Neural progenitor cell (in vitro differentiated cells): Measurements from ENCODE around the gene SYT7. TPM values are rescaled to one million over a fixed set of nuclear protein-coding genes. Genes with fewer than 3 reads are reported as not detected.
"Not testable (repeated sequence)": the region's sequence is repeated elsewhere in the genome, so short reads cannot be mapped to it uniquely, and the experiment has no call there.

Source experiments
- DNase-seq: peaks from one replicate; pipeline ENCODE4 v3.0.0-alpha.2; 2016; ENCODE audit warnings: low spot score
- H2AFZ ChIP-seq: fragments of 200-600 bp; sonication (generic); replicated peaks from 2 replicates; pipeline ENCODE4 v1.6.1; 2016; ENCODE audit warnings: antibody characterized with exemption
- H3F3A ChIP-seq: fragments of 200-600 bp; sonication (generic); 2 replicates; pipeline ENCODE4 v1.6.1; 2016; ENCODE audit warnings: antibody characterized with exemption, low read depth
- H3K27ac ChIP-seq: fragments of 200-600 bp; sonication (generic); 2 replicates; pipeline ENCODE4 v1.5.1; 2016; ENCODE audit warnings: mild to moderate bottlenecking
- H3K27me3 ChIP-seq: fragments of 200-600 bp; sonication (generic); 2 replicates; pipeline ENCODE4 v1.6.1; 2016; ENCODE audit warnings: mild to moderate bottlenecking, moderate library complexity
- H3K36me3 ChIP-seq: fragments of 200-600 bp; sonication (generic); 2 replicates; pipeline ENCODE4 v1.5.1; 2016
- H3K4me1 ChIP-seq: fragments of 200-600 bp; sonication (generic); 2 replicates; pipeline ENCODE4 v1.6.1; 2016; ENCODE audit warnings: mixed run types
- H3K4me2 ChIP-seq: fragments of 200-600 bp; sonication (generic); 2 replicates; pipeline ENCODE4 v1.6.1; 2016
- H3K4me3 ChIP-seq: fragments of 200-600 bp; sonication (generic); 2 replicates; pipeline ENCODE4 v1.5.1; 2016
- H3K79me2 ChIP-seq: fragments of 200-600 bp; sonication (generic); 2 replicates; pipeline ENCODE4 v1.6.1; 2016; ENCODE audit warnings: low read depth
- H3K9ac ChIP-seq: fragments of 200-600 bp; sonication (generic); 2 replicates; pipeline ENCODE4 v1.6.1; 2016
- H3K9me3 ChIP-seq: fragments of 200-600 bp; sonication (generic); 2 replicates; pipeline ENCODE4 v1.5.1; 2016; ENCODE audit warnings: low read depth
- H4K20me1 ChIP-seq: fragments of 200-600 bp; sonication (generic); 2 replicates; pipeline ENCODE4 v1.6.1; 2016; ENCODE audit warnings: low read depth
- H3K27ac Mint-ChIP-seq: 3 replicates; pipeline ENCODE4 v1.8.0; 2021; ENCODE audit warnings: mixed read lengths
- H3K27me3 Mint-ChIP-seq: 2 replicates; pipeline ENCODE4 v1.8.0; 2022; ENCODE audit warnings: low read depth, mild to moderate bottlenecking, inconsistent platforms, moderate library complexity, mixed read lengths; ENCODE audit not compliant: insufficient read depth
- H3K36me3 Mint-ChIP-seq: 3 replicates; pipeline ENCODE4 v1.8.0; 2021; ENCODE audit warnings: mixed read lengths
- H3K4me1 Mint-ChIP-seq: 3 replicates; pipeline ENCODE4 v1.8.0; 2021; ENCODE audit warnings: mixed read lengths
- H3K4me3 Mint-ChIP-seq: 3 replicates; pipeline ENCODE4 v1.8.0; 2021; ENCODE audit warnings: mild to moderate bottlenecking, moderate library complexity, mixed read lengths
- H3K9me3 Mint-ChIP-seq: 3 replicates; pipeline ENCODE4 v1.8.0; 2020; ENCODE audit warnings: mixed read lengths
- CTCF ChIP-seq: fragments of 200-600 bp; sonication (generic); IDR thresholded peaks from 2 replicates; pipeline ENCODE4 v1.5.1; 2017; ENCODE audit warnings: antibody characterized with exemption, mild to moderate bottlenecking
- EZH2 ChIP-seq: fragments of 200-600 bp; sonication (generic); IDR thresholded peaks from 2 replicates; pipeline ENCODE4 v1.6.1; 2017; ENCODE audit warnings: antibody characterized with exemption, mild to moderate bottlenecking, moderate library complexity
- EZH2phosphoT487 ChIP-seq: fragments of 200-600 bp; sonication (generic); IDR thresholded peaks from 2 replicates; pipeline ENCODE4 v1.6.1; 2017; ENCODE audit warnings: antibody characterized with exemption
- total RNA-seq: library from RNA; depleted of rRNA; stranded (reverse); fragments of >200 nt; gene quantifications from 2 replicates; pipeline ENCODE4 v1.2.3, GENCODE V29; 2015; ENCODE audit warnings: low replicate concordance

SYT7 gene
- total RNA-seq, 1 donor from 2014 or later, result 0.73 TPM

DNA sequence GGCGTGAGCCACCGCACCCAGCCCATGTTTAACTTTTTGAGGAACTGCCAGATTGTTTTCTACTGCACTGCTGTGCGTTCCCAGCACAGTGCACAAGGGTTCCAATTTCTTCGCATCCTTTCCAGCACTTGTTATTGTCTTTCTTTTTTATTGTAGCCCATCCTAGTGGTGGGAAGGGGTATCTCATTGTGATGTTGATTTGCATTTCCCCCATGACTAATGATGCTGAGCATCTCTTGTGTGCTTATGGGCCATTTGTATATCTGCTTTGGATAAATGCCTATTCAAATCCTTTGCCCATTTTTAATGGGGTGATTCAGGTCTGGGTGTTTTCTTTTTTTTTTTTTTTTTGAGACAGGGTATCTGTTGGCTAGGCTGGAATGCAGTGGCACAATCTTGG is 36.6 kb upstream of the SYT7 start:
- Mint-ChIP-seq H3K36me3 (no peaks in the 10 kb centered on the region), H3K27me3 (peaks cover 2% of the 10 kb centered on the region), H3K9me3 (no peaks in the 10 kb centered on the region), H3K4me3 (no peak overlapping the region), H3K27ac (no peak overlapping the region), H3K4me1 (peaks cover 15% of the 10 kb centered on the region)
- Histone ChIP-seq H3K27ac (no peak overlapping the region), H3K9me3 (no peaks in the 10 kb centered on the region), H3K4me3 (no peak overlapping the region), H3K27me3 (no peaks in the 10 kb centered on the region), H3K4me1 (peaks cover 4% of the 10 kb centered on the region), H4K20me1 (no peaks in the 10 kb centered on the region), H3F3A (no peaks in the 10 kb centered on the region), H3K79me2 (no peaks in the 10 kb centered on the region), H3K9ac (no peak overlapping the region), H3K4me2 (no peak overlapping the region), H2AFZ (no peak overlapping the region), H3K36me3 (no peaks in the 10 kb centered on the region)
- TF ChIP-seq EZH2phosphoT487, result no peak
- TF ChIP-seq CTCF, result no peak
- TF ChIP-seq EZH2, result no peak
- no peak for DNase-seq

DNA sequence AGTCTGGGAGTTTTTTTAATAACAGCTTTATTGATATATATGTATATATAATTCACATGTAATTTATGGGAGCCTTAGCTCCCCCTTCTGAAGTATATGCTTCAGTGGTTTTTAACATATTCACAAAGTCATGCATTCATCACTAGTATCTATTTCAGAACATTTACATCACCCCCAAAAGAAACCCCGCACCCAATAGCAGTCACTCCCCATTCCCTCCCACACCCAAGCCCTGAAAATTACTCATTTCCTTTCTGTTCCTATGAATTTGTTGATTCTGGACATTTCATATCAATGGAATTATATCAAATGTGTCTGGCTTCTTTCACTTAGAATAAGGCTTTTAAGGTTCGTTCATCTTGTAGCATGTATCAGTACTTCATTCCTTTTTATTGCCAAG is 35.6 kb upstream of the SYT7 start:
- H3K36me3 Mint-ChIP-seq, result no peaks in the 10 kb centered on the region
- no peak overlapping the region for H3K4me3 ChIP-seq
- H3K9ac ChIP-seq, result no peak overlapping the region
- H3K4me2 ChIP-seq, result no peak overlapping the region
- H4K20me1 ChIP-seq, result no peaks in the 10 kb centered on the region
- no peaks in the 10 kb centered on the region for H3K9me3 ChIP-seq
- no peaks in the 10 kb centered on the region for H3K36me3 ChIP-seq
- peaks cover 5% of the 10 kb centered on the region for H3K4me1 ChIP-seq
- peaks cover 6% of the 10 kb centered on the region for H3K27me3 Mint-ChIP-seq
- no peak overlapping the region for H3K27ac ChIP-seq
- H2AFZ ChIP-seq, result no peak overlapping the region
- H3F3A ChIP-seq, result no peaks in the 10 kb centered on the region
- H3K4me3 Mint-ChIP-seq, result no peak overlapping the region
- DNase-seq, result no peak
- peaks cover 19% of the 10 kb centered on the region for H3K4me1 Mint-ChIP-seq
- no peaks in the 10 kb centered on the region for H3K79me2 ChIP-seq
- H3K9me3 Mint-ChIP-seq, result no peaks in the 10 kb centered on the region
- TF ChIP-seq EZH2 (no peak), EZH2phosphoT487 (no peak), CTCF (no peak)
- H3K27me3 ChIP-seq, result no peaks in the 10 kb centered on the region
- no peak overlapping the region for H3K27ac Mint-ChIP-seq

DNA sequence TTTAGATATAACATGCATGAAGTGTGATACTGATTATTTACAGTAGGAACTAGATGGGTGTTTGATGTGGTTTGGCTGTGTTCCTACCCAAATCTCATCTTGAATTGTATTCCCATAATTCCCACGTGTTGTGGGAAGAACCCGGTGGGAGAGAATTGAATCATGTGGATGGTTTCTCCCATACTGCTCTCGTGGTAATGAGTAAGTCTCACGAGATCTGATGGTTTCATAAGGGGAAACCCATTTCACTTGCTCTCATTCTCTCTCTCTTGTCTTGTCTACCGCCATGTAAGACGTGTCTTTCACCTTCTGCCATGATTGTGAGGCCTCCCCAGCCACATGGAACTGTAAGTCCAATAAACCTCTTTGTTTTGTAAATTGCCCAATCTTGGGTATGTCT is 33.9 kb upstream of the SYT7 start:
- H3K36me3 ChIP-seq, H2AFZ ChIP-seq, H4K20me1 ChIP-seq, H3K9ac ChIP-seq, H3K27me3 Mint-ChIP-seq, H3K27ac Mint-ChIP-seq, H3K36me3 Mint-ChIP-seq, H3K9me3 Mint-ChIP-seq, H3K4me3 ChIP-seq, H3K79me2 ChIP-seq, H3F3A ChIP-seq, DNase-seq, H3K27me3 ChIP-seq, H3K9me3 ChIP-seq, H3K4me2 ChIP-seq, H3K4me3 Mint-ChIP-seq, H3K27ac ChIP-seq: not testable (repeated sequence)
- peaks cover 13% of the 10 kb centered on the region for H3K4me1 ChIP-seq
- peaks cover 25% of the 10 kb centered on the region for H3K4me1 Mint-ChIP-seq

DNA sequence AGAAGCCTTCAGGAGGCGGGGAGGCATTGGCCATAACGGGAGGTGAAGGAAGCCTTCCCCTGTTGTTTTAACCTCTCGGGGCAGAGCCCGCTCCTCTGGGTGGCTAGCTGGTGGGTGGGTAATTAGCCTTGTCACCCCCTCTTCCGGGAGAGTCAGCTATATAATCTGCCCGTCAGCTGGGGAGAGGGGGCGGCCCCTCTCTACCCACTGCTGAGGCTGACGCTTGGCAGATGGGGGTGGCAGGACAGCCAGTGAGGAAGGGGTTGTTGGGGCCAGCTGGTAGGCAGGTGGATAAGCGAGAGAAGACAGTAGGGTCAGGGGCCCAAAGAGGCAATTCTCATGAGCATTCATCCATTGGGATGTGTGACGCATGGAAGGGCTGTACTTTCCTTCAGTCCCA is 33.0 kb upstream of the SYT7 start:
- H3K4me1 Mint-ChIP-seq, result peaks cover 30% of the 10 kb centered on the region
- no peak overlapping the region for H2AFZ ChIP-seq

More for the DNA sequence above, 33.0 kb upstream of the SYT7 start:
- Histone ChIP-seq H3K36me3 (no peaks in the 10 kb centered on the region), H3K4me1 (peaks cover 21% of the 10 kb centered on the region), H4K20me1 (no peaks in the 10 kb centered on the region), H3K27ac (no peak overlapping the region), H3F3A (no peaks in the 10 kb centered on the region), H3K9me3 (no peaks in the 10 kb centered on the region), H3K4me3 (no peak overlapping the region), H3K9ac (no peak overlapping the region), H3K4me2 (no peak overlapping the region), H3K79me2 (no peaks in the 10 kb centered on the region), H3K27me3 (no peaks in the 10 kb centered on the region)
- no peak for DNase-seq
- no peak overlapping the region for H3K4me3 Mint-ChIP-seq
- no peaks in the 10 kb centered on the region for H3K9me3 Mint-ChIP-seq
- H3K27ac Mint-ChIP-seq, result no peak overlapping the region
- H3K27me3 Mint-ChIP-seq, result peaks cover 10% of the 10 kb centered on the region
- TF ChIP-seq EZH2 (no peak), CTCF (no peak), EZH2phosphoT487 (no peak)
- no peaks in the 10 kb centered on the region for H3K36me3 Mint-ChIP-seq
